H9 (cell line): Measurements from ENCODE around the gene UST. TPM values are rescaled to one million over a fixed set of nuclear protein-coding genes. Genes with fewer than 3 reads are reported as not detected.

Source experiments
- DNase-seq: peaks from one replicate; pipeline ENCODE4 v3.0.0-alpha.2; 2017
- H2AFZ ChIP-seq: one replicate; pipeline ENCODE4 v1.6.1; 2013; ENCODE audit warnings: mild to moderate bottlenecking, low read length, control low read depth, moderate library complexity
- H2AK5ac ChIP-seq: 2 replicates; pipeline ENCODE4 v1.6.1; 2013; ENCODE audit warnings: low read length, control low read depth, mixed read lengths; ENCODE audit not compliant: insufficient read length
- H2BK120ac ChIP-seq: one replicate; pipeline ENCODE4 v1.6.1; 2013; ENCODE audit warnings: low read depth, mild to moderate bottlenecking, low read length, control low read depth, inconsistent platforms; ENCODE audit not compliant: poor library complexity, severe bottlenecking
- H2BK12ac ChIP-seq: 2 replicates; pipeline ENCODE4 v1.6.1; 2013; ENCODE audit warnings: low read length, control low read depth, mixed read lengths, low read depth; ENCODE audit not compliant: insufficient read length
- H2BK15ac ChIP-seq: 2 replicates; pipeline ENCODE4 v1.6.1; 2013; ENCODE audit warnings: low read depth, low read length, control low read depth
- H2BK20ac ChIP-seq: one replicate; pipeline ENCODE4 v1.6.1; 2013; ENCODE audit warnings: low read depth, mild to moderate bottlenecking, low read length, control low read depth, inconsistent platforms; ENCODE audit not compliant: poor library complexity, severe bottlenecking
- H2BK5ac ChIP-seq: 2 replicates; pipeline ENCODE4 v1.6.1; 2013; ENCODE audit warnings: low read length, control low read depth, mixed read lengths; ENCODE audit not compliant: insufficient read length
- H3K14ac ChIP-seq: 2 replicates; pipeline ENCODE4 v1.6.1; 2013; ENCODE audit warnings: low read length, control low read depth; ENCODE audit not compliant: insufficient read depth
- H3K18ac ChIP-seq: 2 replicates; pipeline ENCODE4 v1.6.1; 2013; ENCODE audit warnings: low read depth, mild to moderate bottlenecking, mixed read lengths, low read length, control low read depth; ENCODE audit not compliant: insufficient read length
- H3K23ac ChIP-seq: 2 replicates; pipeline ENCODE4 v1.6.1; 2013; ENCODE audit warnings: low read length, control low read depth, mixed read lengths, low read depth; ENCODE audit not compliant: insufficient read length
- H3K23me2 ChIP-seq: 2 replicates; pipeline ENCODE4 v1.6.1; 2013; ENCODE audit warnings: low read depth, mild to moderate bottlenecking, mixed read lengths, low read length, control low read depth; ENCODE audit not compliant: insufficient read length, poor library complexity, severe bottlenecking
- H3K27ac ChIP-seq: 2 replicates; pipeline ENCODE4 v1.5.1; 2013; ENCODE audit warnings: low read length, control low read depth, mixed read lengths, low read depth; ENCODE audit not compliant: insufficient read length
- H3K27me3 ChIP-seq: 2 replicates; pipeline ENCODE4 v1.6.1; 2013; ENCODE audit warnings: low read length, control low read depth, inconsistent platforms; ENCODE audit not compliant: insufficient read depth
- H3K4ac ChIP-seq: 2 replicates; pipeline ENCODE4 v1.6.1; 2013; ENCODE audit warnings: low read depth, mild to moderate bottlenecking, control low read depth, inconsistent platforms, low read length, moderate library complexity
- H3K4me1 ChIP-seq: 2 replicates; pipeline ENCODE4 v1.6.1; 2013; ENCODE audit warnings: low read length, control low read depth, inconsistent platforms; ENCODE audit not compliant: insufficient read depth
- H3K4me2 ChIP-seq: 2 replicates; pipeline ENCODE4 v1.6.1; 2013; ENCODE audit warnings: low read length, control low read depth, mixed read lengths; ENCODE audit not compliant: insufficient read length, insufficient read depth
- H3K56ac ChIP-seq: 2 replicates; pipeline ENCODE4 v1.6.1; 2013; ENCODE audit warnings: low read depth, mild to moderate bottlenecking, mixed read lengths, low read length, control low read depth; ENCODE audit not compliant: insufficient read length
- H3K79me1 ChIP-seq: 2 replicates; pipeline ENCODE4 v1.6.1; 2013; ENCODE audit warnings: low read depth, mild to moderate bottlenecking, moderate library complexity, low read length, control low read depth, inconsistent platforms; ENCODE audit not compliant: insufficient read depth, poor library complexity, severe bottlenecking
- H3K79me2 ChIP-seq: 2 replicates; pipeline ENCODE4 v1.6.1; 2013; ENCODE audit warnings: low read length, control low read depth, inconsistent platforms; ENCODE audit not compliant: insufficient read depth
- H3K9ac ChIP-seq: 2 replicates; pipeline ENCODE4 v1.6.1; 2013; ENCODE audit warnings: low read length, control low read depth, mixed read lengths; ENCODE audit not compliant: insufficient read length; ENCODE audit errors: extremely low read depth
- H3K9me3 ChIP-seq: one replicate; pipeline ENCODE4 v1.6.1; 2013; ENCODE audit warnings: low read depth, low read length, inconsistent platforms; ENCODE audit not compliant: control insufficient read depth
- H3T11ph ChIP-seq: one replicate; pipeline ENCODE4 v1.6.1; 2013; ENCODE audit warnings: mild to moderate bottlenecking, low read length, control low read depth, inconsistent platforms
- H4K20me1 ChIP-seq: one replicate; pipeline ENCODE4 v1.6.1; 2013; ENCODE audit not compliant: control insufficient read depth, insufficient read length, insufficient read depth
- H4K5ac ChIP-seq: 2 replicates; pipeline ENCODE4 v1.6.1; 2013; ENCODE audit warnings: low read depth, mild to moderate bottlenecking, mixed read lengths, low read length, control low read depth; ENCODE audit not compliant: insufficient read length
- H4K8ac ChIP-seq: replicated peaks from 2 replicates; pipeline ENCODE4 v1.6.1; 2013; ENCODE audit warnings: low read length, control low read depth, mixed read lengths, low read depth; ENCODE audit not compliant: insufficient read length
- H4K91ac ChIP-seq: 2 replicates; pipeline ENCODE4 v1.6.1; 2013; ENCODE audit warnings: low read depth, mild to moderate bottlenecking, moderate library complexity, mixed read lengths, low read length, control low read depth; ENCODE audit not compliant: insufficient read length
- H3K27ac Mint-ChIP-seq, 3 experiments: 2 replicates in 2 of 3; 3 replicates in 1 of 3; pipeline ENCODE4 v1.8.0; 2020 to 2021; ENCODE audit warnings: mixed read lengths in 3 of 3, mild to moderate bottlenecking in 1 of 3, moderate library complexity in 1 of 3
- H3K27me3 Mint-ChIP-seq: 2 replicates; pipeline ENCODE4 v1.8.0; 2021; ENCODE audit warnings: low read depth, mild to moderate bottlenecking, moderate library complexity, mixed read lengths
- H3K36me3 Mint-ChIP-seq, 3 experiments: 2 replicates in 2 of 3; 3 replicates in 1 of 3; pipeline ENCODE4 v1.8.0; 2020 to 2021; ENCODE audit warnings: low read depth in 3 of 3, mixed read lengths in 3 of 3; ENCODE audit not compliant: insufficient read depth in 1 of 3
- H3K4me1 Mint-ChIP-seq, 2 experiments: 2 replicates each; pipeline ENCODE4 v1.8.0; 2020; ENCODE audit warnings: mixed read lengths in 2 of 2
- H3K4me3 Mint-ChIP-seq, 2 experiments: 2 replicates in 1 of 2; 3 replicates in 1 of 2; pipeline ENCODE4 v1.8.0; 2020 to 2021; ENCODE audit warnings: mild to moderate bottlenecking in 2 of 2, mixed read lengths in 2 of 2, moderate library complexity in 1 of 2
- H3K9me3 Mint-ChIP-seq, 2 experiments: 2 replicates in 1 of 2; 3 replicates in 1 of 2; pipeline ENCODE4 v1.8.0; 2020; ENCODE audit warnings: mild to moderate bottlenecking in 2 of 2, mixed read lengths in 2 of 2, moderate library complexity in 1 of 2
- WGBS: extraction: QIAGEN DNeasy Blood & Tissue Kit; methylation state at CpG from one replicate; pipeline ENCODE4 v1.1.7; 2013; ENCODE audit warnings: missing lambda C conversion rate, low lambda C conversion rate, mixed read lengths; ENCODE audit not compliant: insufficient read length; ENCODE audit errors: extremely low coverage; 5-methylcytosine and 5-hydroxymethylcytosine counted together
- total RNA-seq: library from RNA; stranded (reverse); gene quantifications from 2 replicates; pipeline ENCODE4 v1.2.1, GENCODE V29; 2021
- TF ChIP-seq, protein P1 (sequence below): fragments of 200-600 bp; sonication (generic); conservative IDR thresholded peaks from 3 replicates; pipeline ENCODE4 v1.8.0; 2021; ENCODE audit warnings: antibody characterized with exemption, mild to moderate bottlenecking

UST gene
- total RNA-seq, 1 experiment from 2014 or later = 14.4 TPM

DNA sequence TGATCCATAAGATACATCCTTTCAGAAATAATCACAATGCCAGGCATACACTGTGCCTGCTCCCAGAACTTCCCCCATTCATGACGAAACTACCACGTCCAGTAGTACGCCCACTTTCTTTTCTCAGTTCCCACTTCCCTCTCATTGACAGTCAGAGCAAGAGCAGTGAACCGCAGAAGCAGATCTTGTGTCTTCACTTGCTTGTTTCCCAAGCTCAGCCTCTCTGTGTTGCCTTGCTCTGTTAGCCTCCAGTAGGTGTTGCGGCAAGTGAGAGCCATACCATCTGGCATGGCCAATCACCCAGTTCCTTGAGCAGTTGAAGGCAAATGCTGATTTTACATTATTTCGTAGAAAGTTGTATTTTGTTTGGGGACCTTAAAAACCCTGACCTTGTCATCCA lies 11.7 kb downstream of the UST start:
- Histone ChIP-seq H3K27me3 (no peaks in the 10 kb centered on the region), H3K14ac (no peak overlapping the region), H3K4me1 (peaks cover 14% of the 10 kb centered on the region; the same call in 1 of the 2 replicates), H2BK5ac (no peak overlapping the region), H2BK15ac (no peak overlapping the region), H3K9me3 (no peaks in the 10 kb centered on the region), H4K91ac (no peak overlapping the region), H4K5ac (no peak overlapping the region), H2AFZ (no peak overlapping the region), H3K9ac (no peak overlapping the region), H3K23me2 (no peaks in the 10 kb centered on the region), H3K23ac (no peak overlapping the region), H3T11ph (no peak overlapping the region), H3K4ac (no peak overlapping the region), H3K4me2 (no peak overlapping the region), H3K18ac (no peak overlapping the region), H2BK20ac (no peak overlapping the region), H2BK120ac (no peak overlapping the region), H3K79me2 (peaks cover 38% of the 10 kb centered on the region; the same call in 1 of the 2 replicates), H4K20me1 (no peaks in the 10 kb centered on the region), H3K79me1 (peaks cover 9% of the 10 kb centered on the region), H3K27ac (no peak overlapping the region), H4K8ac (no peak overlapping the region), H2BK12ac (no peak overlapping the region), H3K56ac (no peak overlapping the region), H2AK5ac (no peak overlapping the region)
- no peaks in the 10 kb centered on the region for H3K27me3 Mint-ChIP-seq
- H3K36me3 Mint-ChIP-seq = peaks cover 0 to 10% (median 5%) of the 10 kb centered on the region in 3 experiments; a peak in 3 of 7 replicates
- H3K4me1 Mint-ChIP-seq = peaks cover 50 to 56% of the 10 kb centered on the region in 2 experiments
- TF ChIP-seq, protein P1, sequence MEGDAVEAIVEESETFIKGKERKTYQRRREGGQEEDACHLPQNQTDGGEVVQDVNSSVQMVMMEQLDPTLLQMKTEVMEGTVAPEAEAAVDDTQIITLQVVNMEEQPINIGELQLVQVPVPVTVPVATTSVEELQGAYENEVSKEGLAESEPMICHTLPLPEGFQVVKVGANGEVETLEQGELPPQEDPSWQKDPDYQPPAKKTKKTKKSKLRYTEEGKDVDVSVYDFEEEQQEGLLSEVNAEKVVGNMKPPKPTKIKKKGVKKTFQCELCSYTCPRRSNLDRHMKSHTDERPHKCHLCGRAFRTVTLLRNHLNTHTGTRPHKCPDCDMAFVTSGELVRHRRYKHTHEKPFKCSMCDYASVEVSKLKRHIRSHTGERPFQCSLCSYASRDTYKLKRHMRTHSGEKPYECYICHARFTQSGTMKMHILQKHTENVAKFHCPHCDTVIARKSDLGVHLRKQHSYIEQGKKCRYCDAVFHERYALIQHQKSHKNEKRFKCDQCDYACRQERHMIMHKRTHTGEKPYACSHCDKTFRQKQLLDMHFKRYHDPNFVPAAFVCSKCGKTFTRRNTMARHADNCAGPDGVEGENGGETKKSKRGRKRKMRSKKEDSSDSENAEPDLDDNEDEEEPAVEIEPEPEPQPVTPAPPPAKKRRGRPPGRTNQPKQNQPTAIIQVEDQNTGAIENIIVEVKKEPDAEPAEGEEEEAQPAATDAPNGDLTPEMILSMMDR = no peak
- peaks cover 3 to 9% of the 10 kb centered on the region in 2 experiments; a peak in 2 of 5 replicates for H3K9me3 Mint-ChIP-seq
- peak overlapping the region in 1 of 3 experiments; percentile 54; a peak in 1 of 7 replicates for H3K27ac Mint-ChIP-seq
- H3K4me3 Mint-ChIP-seq = no peak overlapping the region
- no CpG with 5 or more reads among the region's 6 CpGs for WGBS
- DNase-seq = no peak
